22Rv1 (cell line): ENCODE data around the gene MAP4K2.

Source experiments
- H3K27ac ChIP-seq: fragments of 450-650 bp; 2 replicates; pipeline ENCODE4 v1.5.1; 2017
- ZFX ChIP-seq: fragments of 450-650 bp; IDR thresholded peaks from 2 replicates; pipeline ENCODE4 v1.6.1; 2017; ENCODE audit warnings: antibody characterized with exemption, borderline replicate concordance
- TF ChIP-seq, protein P1 (sequence below): fragments of 450-650 bp; IDR thresholded peaks from 2 replicates; pipeline ENCODE4 v1.5.1; 2017; ENCODE audit warnings: mild to moderate bottlenecking

MAP4K2 gene

DNA sequence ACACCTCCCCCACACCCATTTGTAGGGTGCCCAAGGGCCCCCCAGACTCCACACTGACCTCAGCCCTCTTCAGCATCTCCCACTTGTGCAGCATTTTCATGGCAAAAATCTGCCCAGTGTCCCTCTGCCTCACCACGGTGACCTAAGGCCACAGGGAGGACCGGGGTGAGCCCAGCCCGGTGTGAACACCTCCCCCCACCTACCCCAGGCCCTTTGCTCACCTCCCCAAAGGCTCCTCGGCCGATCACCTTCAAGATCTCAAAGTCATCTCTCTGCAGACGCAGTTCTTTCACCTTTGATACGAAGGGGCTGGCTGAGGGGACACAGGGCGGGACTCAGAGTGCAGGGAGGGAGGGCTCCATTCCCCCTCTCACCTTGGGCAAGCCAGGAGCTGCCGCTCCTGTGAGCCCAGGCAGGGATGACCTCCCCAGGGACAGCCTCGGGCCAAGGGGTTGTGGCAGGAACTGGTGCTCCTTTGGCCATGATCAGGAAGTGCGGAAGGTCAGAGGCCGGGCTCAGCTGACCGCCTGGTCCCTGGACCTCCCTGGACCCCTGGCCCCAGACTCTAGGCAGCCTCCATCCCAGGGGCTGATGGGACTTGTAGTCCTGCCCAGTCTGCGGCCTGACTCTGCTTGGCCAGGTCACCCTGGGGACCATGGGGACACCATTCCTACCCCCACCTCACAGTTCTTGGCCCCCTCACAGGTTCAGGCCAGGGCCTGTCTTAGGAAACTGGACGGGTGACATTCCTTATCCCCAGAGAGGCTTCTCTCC lies 38.8 kb upstream of the MAP4K2 start:
- peak overlapping the region; percentile 82 for H3K27ac ChIP-seq
- TF ChIP-seq ZFX = no peak
- TF ChIP-seq, protein P1, sequence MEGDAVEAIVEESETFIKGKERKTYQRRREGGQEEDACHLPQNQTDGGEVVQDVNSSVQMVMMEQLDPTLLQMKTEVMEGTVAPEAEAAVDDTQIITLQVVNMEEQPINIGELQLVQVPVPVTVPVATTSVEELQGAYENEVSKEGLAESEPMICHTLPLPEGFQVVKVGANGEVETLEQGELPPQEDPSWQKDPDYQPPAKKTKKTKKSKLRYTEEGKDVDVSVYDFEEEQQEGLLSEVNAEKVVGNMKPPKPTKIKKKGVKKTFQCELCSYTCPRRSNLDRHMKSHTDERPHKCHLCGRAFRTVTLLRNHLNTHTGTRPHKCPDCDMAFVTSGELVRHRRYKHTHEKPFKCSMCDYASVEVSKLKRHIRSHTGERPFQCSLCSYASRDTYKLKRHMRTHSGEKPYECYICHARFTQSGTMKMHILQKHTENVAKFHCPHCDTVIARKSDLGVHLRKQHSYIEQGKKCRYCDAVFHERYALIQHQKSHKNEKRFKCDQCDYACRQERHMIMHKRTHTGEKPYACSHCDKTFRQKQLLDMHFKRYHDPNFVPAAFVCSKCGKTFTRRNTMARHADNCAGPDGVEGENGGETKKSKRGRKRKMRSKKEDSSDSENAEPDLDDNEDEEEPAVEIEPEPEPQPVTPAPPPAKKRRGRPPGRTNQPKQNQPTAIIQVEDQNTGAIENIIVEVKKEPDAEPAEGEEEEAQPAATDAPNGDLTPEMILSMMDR = no peak

DNA sequence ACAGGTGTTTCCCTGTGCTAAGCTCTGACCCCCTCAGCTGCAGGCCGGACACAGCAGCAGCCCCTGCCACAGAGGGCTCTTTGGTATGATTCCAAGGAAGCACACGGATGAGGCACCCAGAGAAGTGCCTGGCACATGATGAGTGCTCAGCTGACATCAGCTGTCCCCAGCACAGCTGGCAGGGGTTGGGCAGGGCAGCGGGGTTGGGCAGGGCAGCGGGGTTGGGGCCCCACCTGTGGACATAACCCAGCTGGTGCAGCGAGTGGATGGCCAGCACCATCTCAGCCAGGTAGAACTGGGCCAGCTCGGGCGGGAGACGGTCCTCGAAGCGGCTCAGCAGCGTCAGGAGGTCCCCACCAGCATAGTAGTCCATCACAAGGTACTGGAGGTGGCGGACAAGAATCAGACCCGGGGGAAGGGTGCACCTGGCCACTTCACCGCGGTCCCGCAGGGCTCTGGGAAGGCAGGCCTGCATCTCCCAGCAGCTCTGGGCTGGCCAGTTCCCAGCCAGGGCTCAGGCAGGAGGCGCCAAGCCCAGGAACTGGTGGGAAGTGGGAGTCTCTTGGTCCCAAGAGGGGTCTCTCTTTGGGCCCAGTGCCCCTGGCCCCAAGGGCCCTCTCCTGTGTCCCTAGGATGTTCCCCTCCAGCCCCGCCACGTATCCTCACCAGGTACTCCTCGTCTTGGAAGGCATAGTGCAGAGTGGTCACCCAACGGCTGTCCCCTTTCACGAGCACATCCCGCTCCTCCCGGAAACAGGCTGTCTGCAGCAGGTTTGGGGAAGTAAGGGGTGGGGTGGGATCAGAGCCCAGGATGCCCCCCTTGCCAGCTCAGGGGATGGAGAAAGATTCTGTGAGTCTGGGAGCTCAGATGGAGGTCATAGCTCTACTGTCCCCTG lies 37.1 kb upstream of the MAP4K2 start:
- TF ChIP-seq, protein P1 = no peak
- no peak for TF ChIP-seq ZFX
- H3K27ac ChIP-seq = no peak overlapping the region

DNA sequence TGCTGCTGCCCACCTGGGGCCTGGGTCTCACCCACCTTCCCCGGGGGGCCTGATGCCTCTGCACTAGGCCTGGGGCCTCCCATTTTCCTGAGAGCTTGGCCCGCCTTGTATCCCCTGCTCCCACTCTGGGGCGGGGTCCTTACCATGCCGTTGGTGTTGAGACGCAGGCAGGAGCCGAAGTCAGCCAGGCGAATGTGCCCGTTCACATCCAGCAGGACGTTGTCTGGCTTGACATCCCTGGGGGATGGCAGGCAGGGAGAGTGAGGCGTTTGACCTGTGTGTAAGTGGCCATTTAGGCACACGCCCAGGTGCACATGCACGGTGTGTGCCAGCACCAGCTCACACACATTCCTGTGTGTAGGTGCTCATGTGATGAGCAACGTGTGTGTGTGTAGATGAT lies 36.3 kb upstream of the MAP4K2 start:
- H3K27ac ChIP-seq = no peak overlapping the region
- TF ChIP-seq, protein P1 = no peak
- TF ChIP-seq ZFX = no peak

DNA sequence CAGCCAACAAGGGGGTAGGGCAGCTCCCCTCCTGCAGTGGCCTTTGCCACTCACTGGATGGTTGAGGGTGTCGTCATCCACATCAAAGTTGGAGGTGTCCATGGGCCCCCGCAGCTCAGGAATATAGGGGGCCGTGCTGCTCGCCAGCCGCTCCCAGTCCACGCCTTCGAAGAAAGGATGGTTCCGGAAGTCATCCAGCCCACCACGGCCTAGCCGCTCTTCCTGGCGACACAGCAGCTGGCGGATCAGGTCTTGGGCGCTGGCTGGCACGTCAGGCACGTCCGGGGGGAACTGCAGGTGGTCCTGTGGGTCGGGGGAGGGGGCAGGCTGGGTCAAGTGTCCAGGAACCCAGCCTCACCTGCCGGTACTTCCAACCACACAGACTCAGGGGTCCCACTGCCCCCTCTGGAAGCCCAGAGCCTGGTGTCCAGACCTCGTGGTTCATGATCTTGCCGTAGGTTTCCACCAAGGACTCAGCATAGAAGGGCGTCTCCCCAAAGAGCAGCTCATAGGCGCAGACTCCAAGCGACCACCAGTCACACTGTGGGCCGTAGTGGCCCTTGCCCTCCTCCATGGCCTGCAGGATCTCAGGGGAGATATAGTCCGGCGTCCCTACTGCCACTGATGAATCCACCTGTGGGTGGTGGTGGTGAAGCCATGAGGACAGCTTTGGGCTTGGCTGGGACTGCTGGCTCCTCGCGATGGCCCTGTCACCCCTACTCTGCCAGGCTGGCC lies 35.8 kb upstream of the MAP4K2 start:
- TF ChIP-seq ZFX = no peak
- TF ChIP-seq, protein P1 = no peak
- H3K27ac ChIP-seq = no peak overlapping the region

DNA sequence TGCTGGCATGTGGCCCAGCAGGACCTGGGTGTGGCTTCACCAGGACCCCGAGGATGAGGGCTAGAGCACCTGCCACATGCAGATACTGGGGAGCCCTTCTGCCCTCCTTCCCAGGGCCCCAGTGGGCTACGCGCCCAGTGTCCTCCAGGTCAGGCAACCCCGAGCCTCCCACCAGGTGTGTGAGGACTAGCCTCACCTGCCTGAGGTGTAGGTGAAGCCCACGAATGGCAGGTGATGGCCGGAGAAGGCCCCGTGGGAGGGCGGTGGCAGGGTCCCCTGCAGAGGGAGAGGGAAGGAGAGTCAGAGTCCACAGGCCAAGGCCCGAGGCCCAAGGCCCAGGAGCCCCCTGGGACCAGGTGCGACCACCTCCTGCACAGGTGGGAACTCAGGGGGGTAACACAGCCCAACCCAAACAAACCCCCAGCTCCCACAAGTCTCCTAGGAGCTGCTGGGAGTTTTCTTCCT lies 34.9 kb upstream of the MAP4K2 start:
- no peak overlapping the region for H3K27ac ChIP-seq
- TF ChIP-seq, protein P1 = no peak
- TF ChIP-seq ZFX = no peak

DNA sequence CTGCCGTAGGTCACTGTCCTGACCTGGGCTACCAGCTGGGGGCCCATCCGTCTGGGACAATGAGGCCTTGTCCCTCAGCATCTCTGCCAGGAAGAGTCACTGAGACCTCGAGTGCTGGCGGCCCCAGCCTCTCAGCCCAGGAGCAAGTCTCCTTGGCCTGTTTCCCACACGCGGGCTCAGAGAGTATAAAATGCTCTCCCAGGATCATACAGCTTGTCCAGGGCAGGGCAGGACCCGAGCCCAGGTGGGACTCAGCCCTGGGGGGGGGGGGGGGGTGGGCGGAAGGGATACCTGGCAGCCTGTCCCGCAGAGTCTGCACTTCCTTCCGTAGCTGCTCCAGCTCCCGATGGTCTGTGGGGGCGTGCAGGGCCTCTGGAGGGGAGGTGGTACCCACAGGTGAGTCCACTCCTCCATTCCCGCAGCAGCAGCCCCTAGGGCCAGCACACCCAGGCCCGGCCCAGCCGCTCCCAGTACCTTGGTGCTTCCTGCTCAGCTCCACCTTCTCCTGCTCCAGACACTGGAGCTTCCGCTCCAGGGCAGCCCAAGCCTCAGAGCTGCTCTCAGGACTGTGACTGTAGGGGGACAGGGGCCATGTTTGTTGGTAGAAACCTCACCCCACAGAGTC lies 33.5 kb upstream of the MAP4K2 start:
- TF ChIP-seq, protein P1 = no peak
- TF ChIP-seq ZFX = no peak
- no peak overlapping the region for H3K27ac ChIP-seq
